Ramos (cell line): ENCODE measurements around the gene TCN2.
"Not testable (repeated sequence)": the region's sequence is repeated elsewhere in the genome, so short reads cannot be mapped to it uniquely, and the experiment has no call there.

Experiments used
- in situ Hi-C: fragments of 300-500 bp; cut with MboI; formaldehyde crosslinking; loops from one replicate; pipeline ENCODE4 v1.14.3; 2022; ENCODE audit warnings: low sequenced_read_pairs; ENCODE audit not compliant: unreplicated experiment

The TCN2 gene

DNA sequence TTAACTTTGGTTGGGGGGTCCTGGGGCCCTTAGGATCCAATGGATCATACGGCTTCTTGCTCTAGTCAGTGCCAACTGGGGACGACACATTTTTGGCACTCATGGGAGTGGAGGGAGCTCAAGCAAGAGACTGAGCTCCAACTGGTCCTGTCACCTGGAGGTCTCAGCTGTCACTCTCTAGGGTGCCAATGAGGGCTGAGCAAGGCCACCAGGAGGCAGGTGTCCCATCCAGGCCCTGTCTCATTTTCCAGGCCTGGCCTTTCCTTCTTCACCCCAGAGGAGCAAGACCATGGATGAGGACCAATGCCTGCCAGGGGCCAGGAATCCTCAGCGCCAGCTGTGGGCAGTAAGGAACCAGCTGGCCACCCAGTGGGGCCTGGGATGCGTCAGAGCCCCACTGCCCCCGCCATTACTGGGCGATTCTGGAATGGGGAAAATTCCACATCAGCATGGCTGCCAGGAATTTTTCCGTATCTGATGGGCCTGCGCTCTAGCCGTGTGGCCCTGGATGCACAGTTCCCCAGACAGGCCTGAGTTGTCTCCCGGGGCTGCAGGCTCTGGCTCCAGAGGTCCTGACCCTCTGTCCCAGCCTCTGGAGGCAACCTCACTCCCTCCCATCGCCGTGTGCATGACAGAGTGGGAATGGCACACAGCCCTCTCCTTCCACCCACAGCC, 31.8 kb upstream of the TCN2 start:
- in situ Hi-C loops, result no loop called here

DNA sequence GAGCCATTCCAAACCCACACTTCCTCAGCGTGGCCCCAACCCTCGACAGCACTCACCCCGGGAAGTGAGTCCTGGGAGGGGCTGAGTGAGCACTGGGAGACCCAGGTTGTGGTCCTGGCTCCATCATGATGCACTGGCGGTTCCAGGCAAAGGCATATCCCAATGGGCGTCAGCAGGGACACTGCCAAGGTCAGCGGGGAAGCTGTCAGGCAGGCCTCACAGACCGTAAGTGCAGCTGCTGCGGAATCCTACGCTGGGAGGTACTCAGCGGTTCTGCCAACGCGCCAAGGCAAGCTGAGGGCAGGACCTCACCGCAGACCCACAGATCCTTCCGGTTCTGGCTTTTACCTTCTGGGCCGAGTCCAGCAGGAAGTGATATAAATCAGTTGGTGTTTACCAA, 31.1 kb upstream of the TCN2 start:
- in situ Hi-C loops, result no loop called here

DNA sequence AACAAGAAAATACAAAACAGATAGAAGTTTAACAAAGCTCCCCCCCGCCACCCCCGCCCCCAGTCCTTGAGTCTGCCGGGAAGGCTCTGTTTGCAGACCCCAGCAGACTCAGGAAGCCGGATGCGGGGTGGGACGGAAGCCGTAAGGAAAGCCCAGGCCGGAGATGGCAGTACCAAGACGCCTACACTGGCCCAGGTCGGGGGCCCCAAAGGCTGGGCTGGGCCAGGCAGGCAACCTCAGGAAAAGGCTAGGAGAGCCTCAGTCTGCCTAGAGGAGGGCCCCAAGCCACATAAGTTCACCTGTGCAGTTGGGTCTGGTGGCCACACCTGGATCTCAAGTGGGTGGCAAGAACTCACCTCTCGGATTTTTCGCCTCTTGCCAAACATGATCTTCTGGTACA, 28.5 kb upstream of the TCN2 start:
- in situ Hi-C loops, result no loop called here

DNA sequence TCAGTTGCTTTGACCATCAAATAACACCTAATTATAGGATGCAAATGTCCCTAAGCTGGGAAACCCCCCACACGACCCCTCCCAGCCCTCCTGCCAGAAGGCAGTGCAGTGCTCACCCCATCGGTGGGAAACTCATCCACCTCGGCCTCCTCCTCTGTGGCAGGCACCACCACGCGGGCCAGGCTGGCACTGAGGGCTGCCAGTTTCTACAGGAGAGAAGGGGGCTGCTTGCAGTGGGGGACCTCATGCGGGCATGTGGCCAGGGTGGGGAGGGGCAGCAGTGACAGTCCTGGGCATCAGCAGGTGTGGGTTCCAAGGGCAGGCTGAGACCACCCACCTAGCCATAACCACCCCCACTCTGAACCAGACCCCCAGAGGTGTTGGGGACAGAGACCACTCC, 26.1 kb upstream of the TCN2 start:
- in situ Hi-C loops, result loop anchor here (10.0 kb wide), 1 partner anchor 56 kb away; no protein-coding TSS in a partner anchor

DNA sequence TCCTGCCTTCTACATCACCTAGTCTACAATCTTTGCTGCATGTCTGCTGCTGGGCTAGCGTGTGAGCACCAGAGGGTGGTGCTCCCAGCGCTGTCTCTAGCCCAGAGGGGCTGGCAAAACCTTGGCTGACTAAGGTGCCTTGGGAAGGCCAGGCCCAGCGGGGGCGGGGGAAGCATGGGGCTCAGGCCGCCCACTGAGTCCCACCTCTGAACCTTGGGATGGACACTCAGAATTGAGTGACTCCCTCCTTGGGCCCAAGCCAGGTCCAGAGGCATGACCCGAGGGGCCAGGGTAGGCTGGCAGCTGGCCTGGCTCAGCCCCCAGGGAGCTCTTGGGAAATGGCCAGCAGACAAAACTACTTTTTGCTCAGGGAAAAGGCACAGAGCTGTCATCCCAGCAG, 24.9 kb upstream of the TCN2 start:
- in situ Hi-C loops, result loop anchor here (10.0 kb wide), 1 partner anchor 57 kb away; no protein-coding TSS in a partner anchor

DNA sequence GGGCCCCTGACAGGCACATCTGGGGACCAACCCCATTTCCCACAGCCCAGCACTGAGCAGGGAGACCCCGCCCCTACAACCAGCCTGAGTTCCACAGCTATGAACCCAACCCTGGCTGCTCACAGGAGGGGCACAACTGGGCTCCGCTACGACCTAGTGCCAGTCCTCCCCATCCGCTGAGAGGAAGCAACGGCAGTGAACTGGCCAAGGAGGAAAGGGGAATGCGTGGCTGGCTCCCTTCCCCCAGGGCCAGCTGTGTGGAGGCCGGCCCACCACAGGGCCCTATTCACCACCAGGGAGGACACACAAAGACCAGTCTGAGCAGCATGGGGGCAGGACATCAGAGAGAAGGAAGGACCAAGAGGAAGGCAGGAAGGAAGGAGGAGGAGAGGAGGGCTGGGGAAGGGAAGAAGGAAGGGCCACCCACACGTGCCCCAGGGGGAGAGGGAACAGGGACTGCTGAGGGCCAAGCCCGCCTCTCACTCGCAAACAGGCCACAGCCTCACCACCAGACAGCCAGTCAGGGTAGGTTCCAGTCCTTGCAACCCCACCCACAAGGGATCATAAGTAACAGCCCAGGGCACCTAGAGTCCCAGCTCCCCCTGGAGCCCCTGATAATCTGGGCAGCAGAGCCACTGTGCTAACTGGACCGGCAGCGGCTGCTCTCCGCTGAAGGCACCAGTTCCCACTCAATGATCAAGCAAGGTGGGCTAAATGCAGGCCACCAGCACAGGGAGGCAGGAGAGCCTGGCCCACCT, 24.0 kb upstream of the TCN2 start:
- in situ Hi-C loops, result loop anchor here (10.0 kb wide), 1 partner anchor 58 kb away; no protein-coding TSS in a partner anchor

DNA sequence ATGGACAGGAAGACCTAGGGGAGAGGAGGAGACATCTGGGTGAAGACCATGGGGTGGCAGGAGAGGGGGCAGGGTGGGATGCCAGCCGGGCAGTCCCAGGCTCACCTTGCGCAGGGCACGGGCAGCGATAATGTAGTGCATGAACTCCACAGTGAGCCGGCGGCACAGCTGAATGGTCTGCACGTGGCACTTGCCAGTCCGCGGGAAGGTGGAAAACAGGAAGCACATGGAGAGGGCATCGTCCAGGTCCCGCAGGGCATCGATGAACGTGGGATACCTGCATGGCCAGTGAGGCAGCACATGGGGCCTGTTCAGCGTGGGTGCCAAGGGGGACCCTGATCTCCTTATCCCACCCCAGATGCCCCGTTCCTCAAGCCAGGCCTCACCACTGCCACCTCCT, 22.5 kb upstream of the TCN2 start:
- in situ Hi-C loops, result loop anchor here (10.0 kb wide), 1 partner anchor 60 kb away; no protein-coding TSS in a partner anchor

DNA sequence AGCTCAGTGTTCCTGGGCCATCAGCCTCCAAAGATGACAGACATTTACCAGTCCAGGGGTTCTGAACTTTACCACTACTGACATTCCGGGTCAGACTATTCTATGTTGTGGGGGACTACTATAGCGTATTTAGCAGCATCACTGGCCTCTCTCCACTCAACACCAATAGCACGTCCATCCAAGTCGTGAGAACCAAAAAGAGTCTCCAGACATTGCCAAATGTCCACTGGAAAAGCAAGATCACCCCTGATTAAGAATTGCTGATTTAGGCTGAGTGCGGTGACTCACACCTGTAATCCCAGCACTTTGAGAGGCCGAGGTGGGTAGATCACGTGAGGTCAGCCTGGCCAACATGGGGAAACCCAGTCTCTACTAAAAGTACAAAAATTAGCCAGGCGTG, 20.6 kb upstream of the TCN2 start:
- in situ Hi-C loops, result loop anchor here (10.0 kb wide), 1 partner anchor 62 kb away; no protein-coding TSS in a partner anchor

DNA sequence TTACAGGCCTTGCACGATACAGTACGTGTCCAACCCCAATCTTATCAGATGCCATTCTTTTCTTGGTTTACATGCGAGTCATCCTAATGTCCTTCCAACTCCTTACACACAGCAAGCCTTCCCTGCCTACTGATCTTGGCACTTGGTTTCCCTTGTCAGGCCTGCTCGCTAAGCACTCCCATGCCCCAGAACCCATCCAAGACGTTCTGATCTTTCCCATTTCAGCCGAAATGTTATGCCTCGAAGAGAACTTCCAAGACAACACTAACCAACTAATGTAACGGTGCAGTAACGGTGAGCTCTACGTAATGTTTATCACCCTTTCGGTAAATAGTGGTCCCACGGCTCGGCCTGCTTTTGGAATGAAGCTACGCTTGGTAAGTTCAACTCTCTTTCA, 15.8 kb upstream of the TCN2 start:
- in situ Hi-C loops, result no loop called here

DNA sequence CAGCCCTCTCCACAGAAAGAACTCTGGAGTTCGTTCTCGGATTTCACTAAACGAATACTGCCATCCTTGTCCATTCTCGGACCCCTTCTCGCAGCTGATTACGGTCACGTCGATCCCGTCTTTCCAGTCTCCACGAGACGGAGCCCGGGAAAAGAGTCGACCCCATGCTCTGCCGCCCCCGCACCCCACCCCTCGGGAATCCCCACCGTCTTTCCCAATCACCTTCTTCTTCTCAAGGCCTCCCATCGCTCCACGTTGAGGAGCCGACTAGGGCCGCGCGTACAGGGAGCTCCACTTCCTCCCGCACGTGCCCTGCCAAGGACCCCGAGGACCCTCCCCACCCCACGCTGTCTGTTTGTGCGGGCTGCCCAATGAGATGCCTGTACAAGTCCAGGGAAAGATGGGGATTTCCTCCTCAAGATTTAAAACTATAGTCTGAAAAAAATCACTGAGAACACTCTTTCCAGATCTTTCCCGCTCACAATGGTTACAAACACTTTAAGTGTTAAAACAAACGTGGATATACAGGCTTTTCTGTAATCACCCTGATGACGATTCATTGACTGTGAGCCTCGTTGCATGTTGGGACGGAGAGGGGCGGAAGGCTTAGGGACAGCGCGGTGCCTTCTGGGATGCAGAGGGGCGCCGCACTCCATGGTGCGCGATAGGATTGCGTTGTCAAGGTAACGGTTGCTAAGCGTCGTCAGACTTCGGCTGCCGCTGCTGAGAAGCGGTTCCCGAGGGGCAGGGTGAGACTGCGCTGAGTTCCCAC, 15.2 kb upstream of the TCN2 start, which contains the start of gene PES1:
Gene PES1, minus strand, starts transcription at position 323 of the 772 bp plus-strand sequence. Its CDS starts 77 bp downstream, at position 246.
- in situ Hi-C loops, result no loop called here

DNA sequence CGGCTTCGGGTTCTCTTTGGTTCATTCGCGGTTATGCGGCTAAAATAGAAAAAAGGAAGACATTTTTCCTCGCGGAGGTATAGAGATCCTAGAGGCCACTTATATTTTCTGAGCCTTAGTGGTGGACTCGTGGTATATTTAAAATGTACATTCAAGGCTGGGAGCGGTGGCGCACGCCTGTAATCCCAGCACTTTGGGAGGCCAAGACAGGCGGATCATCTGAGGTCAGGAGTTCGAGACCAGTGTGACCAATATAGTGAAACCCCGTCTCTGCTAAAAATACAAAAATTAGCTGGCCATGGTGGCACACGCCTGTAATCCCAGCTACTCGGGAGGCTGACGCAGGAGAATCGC, 14.6 kb upstream of the TCN2 start:
- in situ Hi-C loops, result not testable (repeated sequence)

DNA sequence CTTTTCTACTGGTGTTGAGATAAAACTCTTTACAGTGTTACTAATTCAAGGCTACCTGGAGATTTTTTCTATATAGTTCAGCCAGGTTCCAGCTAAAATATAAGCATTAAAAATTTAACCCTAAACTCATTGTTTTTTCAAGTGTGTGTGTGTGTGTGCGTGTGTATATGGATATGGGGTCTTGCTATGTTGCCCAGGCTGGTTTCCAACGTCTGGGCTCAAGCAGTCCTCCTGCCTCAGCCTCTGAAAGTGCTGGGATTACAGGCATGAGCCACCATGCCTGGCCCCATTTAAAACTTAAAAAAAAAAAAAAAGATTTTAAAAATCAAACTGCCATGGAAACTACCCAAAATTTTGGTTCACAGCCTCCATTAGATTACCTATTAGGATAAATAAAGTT, 10.8 kb upstream of the TCN2 start:
- in situ Hi-C loops, result no loop called here

DNA sequence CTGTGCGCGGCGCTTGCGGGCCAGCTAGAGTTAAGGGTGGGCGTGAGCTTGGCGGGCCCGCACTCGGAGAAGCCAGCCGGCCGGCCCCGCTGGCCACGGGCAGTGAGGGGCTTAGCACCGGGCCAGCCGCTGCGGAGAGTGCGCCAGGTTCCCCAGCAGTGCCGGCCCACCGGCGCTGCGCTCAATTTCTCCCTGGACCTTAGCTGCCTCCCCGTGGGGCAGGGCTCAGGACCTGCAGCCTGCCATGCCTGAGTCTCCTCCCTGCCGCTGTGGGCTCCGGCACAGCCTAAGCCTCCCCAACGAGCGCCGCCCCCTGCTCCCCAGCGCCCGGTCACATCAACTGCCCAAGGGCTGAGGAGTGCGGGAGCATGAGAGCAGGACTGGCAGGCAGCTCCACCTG, 10.1 kb upstream of the TCN2 start:
- in situ Hi-C loops, result no loop called here

DNA sequence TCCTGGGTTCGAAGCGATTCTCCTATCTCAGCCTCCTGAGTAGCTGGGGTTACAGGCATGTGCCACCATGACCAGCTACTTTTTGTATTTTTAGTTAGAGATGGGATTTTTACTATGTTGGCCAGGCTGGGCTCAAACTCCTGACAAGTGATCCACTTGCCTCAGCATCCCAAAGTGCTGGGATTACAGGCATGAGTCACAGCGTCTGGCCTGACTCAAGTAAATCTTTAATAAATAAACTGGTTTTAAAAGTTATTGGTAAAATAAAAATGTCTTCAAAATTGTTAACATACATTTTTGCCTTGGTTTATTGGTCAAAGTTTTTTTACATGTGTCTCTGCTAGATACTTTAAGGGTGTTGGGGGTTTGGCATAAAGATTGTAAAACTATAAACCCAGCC, 8.0 kb upstream of the TCN2 start:
- in situ Hi-C loops, result no loop called here

DNA sequence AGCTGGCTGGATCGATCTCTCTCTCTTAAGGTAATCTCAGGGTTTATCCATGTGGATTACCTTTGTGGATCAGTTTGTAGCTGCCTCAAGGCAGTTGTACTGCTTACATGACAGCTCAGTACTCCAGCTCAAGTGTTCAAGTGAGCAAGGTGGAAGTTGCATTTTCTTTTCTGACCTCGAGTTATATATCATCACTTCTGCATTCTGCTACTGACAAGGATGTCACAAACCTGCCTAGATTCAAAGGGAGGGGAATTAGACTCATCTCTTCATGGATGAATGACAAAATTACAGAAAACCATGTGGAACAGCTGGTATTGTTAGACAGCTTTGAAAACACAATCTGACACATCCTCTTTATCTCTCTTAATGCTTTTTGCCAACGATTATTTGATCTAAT, 6.1 kb upstream of the TCN2 start:
- in situ Hi-C loops, result no loop called here

DNA sequence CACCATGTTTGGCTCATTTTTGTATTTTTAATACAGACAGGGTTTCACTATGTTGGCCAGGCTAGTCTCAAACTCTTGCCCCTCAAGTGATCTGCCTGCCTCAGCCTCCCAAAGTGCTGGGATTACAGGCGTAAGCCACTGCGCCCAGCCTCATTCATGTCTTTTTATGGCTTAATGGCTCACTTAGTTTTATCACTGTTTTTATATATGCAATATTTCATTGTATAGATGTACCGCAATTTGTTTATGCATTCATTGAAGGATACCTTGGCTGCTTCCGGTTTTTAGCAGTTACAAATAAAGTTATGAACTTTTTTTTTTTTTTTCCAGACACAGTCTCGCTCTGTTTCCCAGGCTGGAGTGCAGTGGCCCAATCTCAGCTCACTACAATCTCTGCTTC, 5.5 kb upstream of the TCN2 start:
- in situ Hi-C loops, result no loop called here

DNA sequence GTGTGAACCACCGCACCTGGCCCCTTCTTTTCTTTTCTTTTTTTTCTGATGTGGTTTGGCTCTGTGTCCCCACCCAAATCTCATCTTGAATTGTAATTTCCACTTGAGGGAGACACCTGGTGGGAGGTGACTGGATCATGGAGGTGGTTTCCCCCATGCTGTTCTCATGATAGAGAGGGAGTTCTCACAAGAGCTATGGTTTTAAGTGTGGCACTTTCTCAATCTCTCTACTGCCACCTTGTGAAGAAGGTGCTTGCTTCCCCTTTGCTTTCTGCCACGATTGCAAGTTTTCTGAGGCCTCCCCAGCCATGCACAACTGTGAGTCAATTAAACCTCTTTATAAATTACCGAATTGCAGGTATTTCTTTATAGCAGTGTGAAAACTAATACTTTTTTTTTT, 4.9 kb upstream of the TCN2 start:
- in situ Hi-C loops, result no loop called here

DNA sequence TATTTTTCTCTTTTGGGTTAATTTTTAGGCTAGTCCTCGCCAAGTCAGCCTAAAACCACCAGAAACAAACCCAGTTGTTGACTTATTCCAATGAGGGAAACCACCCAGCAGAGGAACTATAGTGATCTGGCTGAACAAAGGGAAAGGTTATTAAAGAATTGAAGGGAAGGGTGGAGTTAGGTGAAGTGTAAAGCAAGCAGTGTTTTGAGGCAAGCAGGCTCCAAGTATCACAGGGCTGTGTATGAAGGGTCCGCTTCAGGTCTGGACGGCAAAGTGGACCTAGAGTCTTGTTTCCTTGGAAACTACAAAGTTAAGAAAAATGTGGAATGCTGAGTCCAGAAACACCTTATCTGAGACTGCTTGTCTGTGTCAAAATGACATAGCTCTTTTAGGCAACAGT, 3.2 kb upstream of the TCN2 start:
- in situ Hi-C loops, result no loop called here

DNA sequence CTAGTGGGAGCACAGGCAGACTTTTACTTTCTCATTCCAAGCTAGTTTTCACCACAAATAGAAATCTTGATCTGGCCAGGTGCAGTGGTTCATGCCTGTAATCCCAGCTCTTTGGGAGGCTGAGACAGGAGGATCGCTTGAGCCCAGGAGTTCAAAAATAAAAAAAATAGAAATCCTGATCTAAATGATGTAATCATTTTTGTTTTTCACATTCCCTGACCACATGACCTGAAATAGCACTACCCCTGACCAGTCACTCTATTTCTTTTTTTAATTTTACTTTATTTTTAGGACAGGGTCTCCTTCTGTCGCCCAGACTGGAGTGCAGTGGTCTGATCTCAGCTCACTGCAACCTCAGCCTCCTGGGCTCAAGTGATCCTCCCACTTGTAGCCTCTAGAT, 2.3 kb upstream of the TCN2 start:
- in situ Hi-C loops, result no loop called here

DNA sequence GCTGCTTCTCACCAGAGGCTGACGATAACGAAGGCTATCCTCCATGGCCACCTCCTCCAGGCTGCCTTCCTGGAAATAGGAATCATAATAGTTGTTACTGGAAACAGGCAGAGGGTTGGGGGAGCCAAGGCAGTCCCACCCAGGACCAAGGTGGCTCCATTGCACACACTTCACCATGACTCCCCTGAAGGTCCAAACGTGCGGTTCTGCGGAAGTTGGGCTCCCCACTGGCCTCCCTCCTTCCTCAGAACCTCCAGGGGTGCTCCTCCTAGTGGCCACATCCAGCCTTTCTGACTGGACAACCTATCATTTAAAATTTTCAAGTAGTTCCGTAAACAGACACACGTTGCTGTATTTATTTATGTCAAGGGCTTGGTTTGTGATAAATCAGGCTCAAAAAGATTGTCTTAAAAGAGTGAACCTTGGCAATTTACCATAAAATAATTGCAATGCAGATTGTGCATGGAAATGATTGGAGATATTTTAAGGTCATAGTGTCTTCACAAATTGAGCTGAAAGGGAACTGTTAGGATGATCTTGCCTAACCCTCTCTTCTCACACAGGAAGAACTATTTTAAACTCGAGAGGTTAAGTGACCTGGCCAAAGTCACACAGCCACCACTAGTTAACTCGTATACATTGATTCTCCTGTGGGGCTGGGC, 1.4 kb upstream of the TCN2 start:
- in situ Hi-C loops, result no loop called here
